ENCODE data around the gene CHI3L1.

DNA sequence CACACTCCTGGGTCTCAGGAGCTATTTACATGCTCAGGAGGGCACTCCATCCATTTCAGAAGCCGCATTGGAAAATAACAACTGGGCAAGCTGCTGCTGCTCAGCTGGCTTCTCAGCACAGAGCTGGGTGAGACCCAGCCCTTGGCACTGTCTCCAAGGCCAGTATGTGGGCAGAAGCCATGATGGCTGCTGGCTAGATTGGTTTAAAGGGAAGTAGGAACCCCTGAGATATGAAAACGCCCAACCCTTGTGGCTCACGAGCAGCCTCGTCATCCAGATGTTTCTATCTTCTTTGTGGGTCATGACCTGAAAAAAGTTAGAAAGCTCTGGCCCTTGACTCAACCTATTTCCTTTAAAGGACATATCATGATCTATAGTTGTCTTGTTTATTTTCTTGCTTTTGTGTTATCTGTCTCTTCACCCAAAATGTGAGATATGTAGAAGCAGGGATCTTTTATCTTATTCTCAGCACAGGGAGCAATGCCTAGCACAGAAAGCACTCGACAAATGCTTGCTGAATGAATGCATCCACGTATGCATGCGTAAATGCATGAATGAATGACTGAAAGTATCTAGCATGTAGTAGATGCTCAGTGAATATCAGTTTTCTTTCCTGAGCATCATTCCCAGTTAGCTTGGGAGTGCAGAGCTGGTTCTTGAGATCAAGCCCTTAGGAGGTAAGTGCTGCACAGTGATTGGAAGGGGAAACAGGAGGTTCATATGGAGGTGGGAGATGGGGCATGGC, 22.4 kb downstream of the CHI3L1 start:
- no peak for TF ChIP-seq FOXP2 (optimal IDR thresholded peaks at IDR 0.05; ENCODE audit: borderline replicate concordance, extremely low read depth, extremely low read length, insufficient read depth)
- TF ChIP-seq TAF1 (IDR thresholded peaks at IDR 0.05; ENCODE audit: borderline replicate concordance, insufficient read depth, low read length), result no peak

Measured in PFSK-1 (cell line).